GM23338 (cell line): ENCODE measurements around the gene DDX20.

Source experiments
- CREB1 ChIP-seq: fragments of 250-450 bp; sonication (Bioruptor Pico); IDR thresholded peaks from 2 replicates; pipeline ENCODE4 v1.5.0; 2020; ENCODE audit warnings: low read depth, mild to moderate bottlenecking, moderate library complexity
- CTCF ChIP-seq, 2 experiments: fragments of 200-600 bp in 1 of 2; sonication (generic) in 1 of 2; conservative IDR thresholded peaks; 2 replicates each; pipeline versions ENCODE4 v1.5.1 to v1.6.1; 2016 to 2017; ENCODE audit warnings: antibody characterized with exemption in 2 of 2, low read depth in 2 of 2, mild to moderate bottlenecking in 2 of 2, moderate library complexity in 1 of 2
- EZH2 ChIP-seq: fragments of 200-600 bp; sonication (generic); IDR thresholded peaks from one replicate; pipeline ENCODE4 v1.8.0; 2017; ENCODE audit warnings: antibody characterized with exemption, mild to moderate bottlenecking, low read depth; ENCODE audit not compliant: unreplicated experiment
- EZH2phosphoT487 ChIP-seq: fragments of 200-600 bp; sonication (generic); IDR thresholded peaks from one replicate; pipeline ENCODE4 v1.8.1; 2018; ENCODE audit warnings: antibody characterized with exemption; ENCODE audit not compliant: unreplicated experiment
- JUNB ChIP-seq: IDR thresholded peaks from one replicate; pipeline ENCODE4 v1.6.1; 2016; ENCODE audit warnings: antibody characterized with exemption; ENCODE audit not compliant: unreplicated experiment
- NANOG ChIP-seq: IDR thresholded peaks from 2 replicates; pipeline ENCODE4 v1.6.1; 2016; ENCODE audit warnings: antibody characterized with exemption, borderline replicate concordance
- POLR2AphosphoS5 ChIP-seq: IDR thresholded peaks from 2 replicates; pipeline ENCODE4 v1.6.1; 2016; ENCODE audit warnings: antibody characterized with exemption, low read depth
- STAT1 ChIP-seq: IDR thresholded peaks from one replicate; pipeline ENCODE4 v1.6.1; 2016; ENCODE audit warnings: antibody characterized with exemption; ENCODE audit not compliant: unreplicated experiment
- ZNF114 ChIP-seq: fragments of 250-450 bp; sonication (Bioruptor Pico); IDR thresholded peaks from 2 replicates; pipeline ENCODE4 v1.5.0; 2020; ENCODE audit warnings: mild to moderate bottlenecking, moderate library complexity
- ZNF331 ChIP-seq: fragments of 250-450 bp; sonication (Bioruptor Pico); IDR thresholded peaks from 2 replicates; pipeline ENCODE4 v1.5.0; 2020; ENCODE audit warnings: low read depth, mild to moderate bottlenecking, moderate library complexity
- TF ChIP-seq, protein P1 (sequence below): IDR thresholded peaks from one replicate; pipeline ENCODE4 v1.6.1; 2018; ENCODE audit warnings: antibody characterized with exemption; ENCODE audit not compliant: unreplicated experiment
- TF ChIP-seq, protein P2 (sequence below): IDR thresholded peaks from 2 replicates; pipeline ENCODE4 v1.6.1; 2016; ENCODE audit warnings: antibody characterized with exemption

DNA sequence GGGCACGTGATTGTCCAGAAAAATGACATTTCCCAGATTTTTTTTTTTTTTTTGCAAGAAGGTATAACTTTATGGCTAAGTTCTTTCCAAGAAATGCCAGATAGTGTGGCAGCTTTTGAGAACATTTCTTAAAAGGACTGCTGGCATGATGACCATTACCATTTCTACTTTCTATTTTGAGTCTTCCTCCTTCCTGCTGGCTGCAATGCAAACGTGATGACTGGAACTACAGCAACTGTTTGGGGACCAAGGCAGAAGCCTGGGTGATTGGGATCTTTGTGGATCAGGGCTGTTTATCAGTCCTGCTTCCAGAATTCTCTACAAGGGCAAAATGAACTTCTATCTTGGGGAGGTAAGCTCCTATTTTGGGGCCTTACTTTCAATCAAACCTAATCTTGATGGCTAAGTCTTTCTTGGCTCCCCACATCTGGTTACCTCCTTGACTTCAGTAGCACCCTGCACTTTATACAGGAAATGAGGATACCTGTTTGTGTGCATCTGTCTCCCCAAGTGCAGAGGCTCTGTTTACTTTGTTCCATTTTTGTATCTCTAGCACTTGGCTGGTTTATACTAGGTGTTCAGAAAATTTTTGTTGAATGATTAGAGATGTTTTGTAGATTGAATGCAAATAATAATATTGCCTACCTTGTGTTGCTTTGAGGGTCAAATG lies 3.7 kb upstream of the DDX20 start:
- no peak for TF ChIP-seq CREB1 (CRISPR knock-in tag)
- no peak for TF ChIP-seq CTCF (conservative IDR thresholded peaks at IDR 0.05; ENCODE audit: low read depth in 2 of 2)
- TF ChIP-seq JUNB: no peak
- no peak for TF ChIP-seq EZH2phosphoT487
- TF ChIP-seq, protein P1, sequence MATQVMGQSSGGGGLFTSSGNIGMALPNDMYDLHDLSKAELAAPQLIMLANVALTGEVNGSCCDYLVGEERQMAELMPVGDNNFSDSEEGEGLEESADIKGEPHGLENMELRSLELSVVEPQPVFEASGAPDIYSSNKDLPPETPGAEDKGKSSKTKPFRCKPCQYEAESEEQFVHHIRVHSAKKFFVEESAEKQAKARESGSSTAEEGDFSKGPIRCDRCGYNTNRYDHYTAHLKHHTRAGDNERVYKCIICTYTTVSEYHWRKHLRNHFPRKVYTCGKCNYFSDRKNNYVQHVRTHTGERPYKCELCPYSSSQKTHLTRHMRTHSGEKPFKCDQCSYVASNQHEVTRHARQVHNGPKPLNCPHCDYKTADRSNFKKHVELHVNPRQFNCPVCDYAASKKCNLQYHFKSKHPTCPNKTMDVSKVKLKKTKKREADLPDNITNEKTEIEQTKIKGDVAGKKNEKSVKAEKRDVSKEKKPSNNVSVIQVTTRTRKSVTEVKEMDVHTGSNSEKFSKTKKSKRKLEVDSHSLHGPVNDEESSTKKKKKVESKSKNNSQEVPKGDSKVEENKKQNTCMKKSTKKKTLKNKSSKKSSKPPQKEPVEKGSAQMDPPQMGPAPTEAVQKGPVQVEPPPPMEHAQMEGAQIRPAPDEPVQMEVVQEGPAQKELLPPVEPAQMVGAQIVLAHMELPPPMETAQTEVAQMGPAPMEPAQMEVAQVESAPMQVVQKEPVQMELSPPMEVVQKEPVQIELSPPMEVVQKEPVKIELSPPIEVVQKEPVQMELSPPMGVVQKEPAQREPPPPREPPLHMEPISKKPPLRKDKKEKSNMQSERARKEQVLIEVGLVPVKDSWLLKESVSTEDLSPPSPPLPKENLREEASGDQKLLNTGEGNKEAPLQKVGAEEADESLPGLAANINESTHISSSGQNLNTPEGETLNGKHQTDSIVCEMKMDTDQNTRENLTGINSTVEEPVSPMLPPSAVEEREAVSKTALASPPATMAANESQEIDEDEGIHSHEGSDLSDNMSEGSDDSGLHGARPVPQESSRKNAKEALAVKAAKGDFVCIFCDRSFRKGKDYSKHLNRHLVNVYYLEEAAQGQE: no peak
- no peak for TF ChIP-seq POLR2AphosphoS5
- no peak for TF ChIP-seq EZH2
- no peak for TF ChIP-seq NANOG
- TF ChIP-seq STAT1: no peak
- TF ChIP-seq ZNF331 (CRISPR knock-in tag): no peak
- TF ChIP-seq, protein P2, sequence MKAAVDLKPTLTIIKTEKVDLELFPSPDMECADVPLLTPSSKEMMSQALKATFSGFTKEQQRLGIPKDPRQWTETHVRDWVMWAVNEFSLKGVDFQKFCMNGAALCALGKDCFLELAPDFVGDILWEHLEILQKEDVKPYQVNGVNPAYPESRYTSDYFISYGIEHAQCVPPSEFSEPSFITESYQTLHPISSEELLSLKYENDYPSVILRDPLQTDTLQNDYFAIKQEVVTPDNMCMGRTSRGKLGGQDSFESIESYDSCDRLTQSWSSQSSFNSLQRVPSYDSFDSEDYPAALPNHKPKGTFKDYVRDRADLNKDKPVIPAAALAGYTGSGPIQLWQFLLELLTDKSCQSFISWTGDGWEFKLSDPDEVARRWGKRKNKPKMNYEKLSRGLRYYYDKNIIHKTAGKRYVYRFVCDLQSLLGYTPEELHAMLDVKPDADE: no peak
- TF ChIP-seq ZNF114 (CRISPR knock-in tag): no peak
